IMR-90 (cell line): Measurements from ENCODE around the gene SNX22. TPM values are rescaled to one million over a fixed set of nuclear protein-coding genes. Genes with fewer than 3 reads are reported as not detected.

Experiments
- ATAC-seq: fragments of 200-7000 bp; cut with Tn5 transposase; 2 replicates; pipeline ENCODE4 v1.9.1; 2020; ENCODE audit warnings: low read depth, mild to moderate bottlenecking, moderate library complexity
- BruUV-seq: library from RNA; stranded (reverse); fragments of 400-500 nt; replicated peaks from 2 replicates; lab custom pipeline; 2021; lab: Mats Ljungman, UMichigan
- CTCF ChIA-PET: fragments of 300-600 bp; formaldehyde crosslinking; extraction: SDS; loops from one replicate; lab custom pipeline; 2021; ENCODE audit warnings: antibody characterized with exemption; lab: Yijun Ruan, JAX
- POLR2A ChIA-PET: fragments of 300-600 bp; sonication (Branson Sonifier 250); formaldehyde crosslinking; loops from one replicate; lab custom pipeline; 2022; ENCODE audit warnings: antibody characterized with exemption; ENCODE audit not compliant: unreplicated experiment; lab: Charles Lee
- DNase-seq: peaks from one replicate; pipeline ENCODE4 v3.0.0; 2013
- H2AFZ ChIP-seq: replicated peaks from 2 replicates; pipeline ENCODE3; 2013; ENCODE audit warnings: low read length, mild to moderate bottlenecking; ENCODE audit not compliant: poor library complexity
- H2AK5ac ChIP-seq: 2 replicates; pipeline ENCODE4 v1.6.1; 2013; ENCODE audit warnings: low read depth, low read length, inconsistent platforms
- H2AK9ac ChIP-seq: replicated peaks from 2 replicates; pipeline ENCODE3; 2013; ENCODE audit warnings: mild to moderate bottlenecking, low read depth, low read length, moderate library complexity; ENCODE audit not compliant: poor library complexity
- H2BK120ac ChIP-seq: 2 replicates; pipeline ENCODE4 v1.6.1; 2013; ENCODE audit warnings: low read depth, low read length, inconsistent platforms
- H2BK15ac ChIP-seq: 3 replicates; pipeline ENCODE4 v1.6.1; 2013; ENCODE audit warnings: low read depth, low read length, inconsistent platforms
- H2BK20ac ChIP-seq: 2 replicates; pipeline ENCODE4 v1.6.1; 2013; ENCODE audit warnings: low read depth, mild to moderate bottlenecking, inconsistent platforms, low read length, moderate library complexity
- H2BK5ac ChIP-seq: 2 replicates; pipeline ENCODE4 v1.6.1; 2013; ENCODE audit warnings: mild to moderate bottlenecking, low read depth, low read length, inconsistent platforms; ENCODE audit not compliant: poor library complexity, severe bottlenecking
- H3K14ac ChIP-seq: replicated peaks from 2 replicates; pipeline ENCODE4 v1.6.1; 2013; ENCODE audit warnings: low read depth, low read length, inconsistent platforms
- H3K18ac ChIP-seq: 2 replicates; pipeline ENCODE4 v1.6.1; 2013; ENCODE audit warnings: low read depth, low read length, control low read depth
- H3K23ac ChIP-seq: 2 replicates; pipeline ENCODE4 v1.6.1; 2013; ENCODE audit warnings: low read depth, low read length, inconsistent platforms
- H3K27ac ChIP-seq: 2 replicates; pipeline ENCODE4 v1.5.1; 2013; ENCODE audit warnings: mild to moderate bottlenecking, control low read depth, low read length; ENCODE audit not compliant: insufficient read depth
- H3K27me3 ChIP-seq: 2 replicates; pipeline ENCODE4 v1.6.1; 2013; ENCODE audit warnings: low read length; ENCODE audit not compliant: control insufficient read depth, insufficient read depth
- H3K36me3 ChIP-seq: 2 replicates; pipeline ENCODE4 v1.6.1; 2013; ENCODE audit warnings: low read length, mixed read lengths; ENCODE audit not compliant: control insufficient read depth, insufficient read depth
- H3K4ac ChIP-seq: 2 replicates; pipeline ENCODE4 v1.6.1; 2013; ENCODE audit warnings: low read depth, low read length, inconsistent platforms
- H3K4me1 ChIP-seq: 2 replicates; pipeline ENCODE4 v1.6.1; 2013; ENCODE audit warnings: low read length, mixed read lengths; ENCODE audit not compliant: control insufficient read depth, insufficient read depth
- H3K4me2 ChIP-seq: 2 replicates; pipeline ENCODE4 v1.6.1; 2013; ENCODE audit warnings: low read depth, mild to moderate bottlenecking, control low read depth, low read length, moderate library complexity
- H3K4me3 ChIP-seq: 2 replicates; pipeline ENCODE4 v1.5.1; 2013; ENCODE audit warnings: low read depth, mild to moderate bottlenecking, control low read depth, low read length, moderate library complexity; ENCODE audit not compliant: insufficient read depth
- H3K56ac ChIP-seq: 2 replicates; pipeline ENCODE4 v1.6.1; 2013; ENCODE audit warnings: low read length, inconsistent platforms; ENCODE audit not compliant: insufficient read depth; ENCODE audit errors: extremely low read depth
- H3K79me1 ChIP-seq, 2 experiments: 2 replicates each; pipeline ENCODE4 v1.6.1; 2013; ENCODE audit warnings: low read length in 2 of 2, inconsistent platforms in 1 of 2, low read depth in 1 of 2
- H3K9ac ChIP-seq: 2 replicates; pipeline ENCODE4 v1.6.1; 2013; ENCODE audit warnings: low read depth, low read length, control low read depth
- H3K9me1 ChIP-seq: 2 replicates; pipeline ENCODE4 v1.6.1; 2013; ENCODE audit warnings: low read length, inconsistent platforms; ENCODE audit not compliant: insufficient read depth
- H3K9me3 ChIP-seq: 2 replicates; pipeline ENCODE4 v1.6.1; 2013; ENCODE audit warnings: low read length; ENCODE audit not compliant: control insufficient read depth, insufficient read depth
- H4K20me1 ChIP-seq: 2 replicates; pipeline ENCODE4 v1.6.1; 2013; ENCODE audit warnings: low read length, inconsistent platforms; ENCODE audit not compliant: insufficient read depth
- H4K5ac ChIP-seq: 2 replicates; pipeline ENCODE4 v1.6.1; 2013; ENCODE audit warnings: mild to moderate bottlenecking, low read depth, low read length, control low read depth
- H4K8ac ChIP-seq, 2 experiments: 2 replicates each; pipeline ENCODE4 v1.6.1; 2013; ENCODE audit warnings: low read depth in 2 of 2, low read length in 2 of 2, control low read depth in 1 of 2, inconsistent platforms in 1 of 2
- H4K91ac ChIP-seq: 2 replicates; pipeline ENCODE4 v1.6.1; 2013; ENCODE audit warnings: low read depth, low read length, inconsistent platforms; ENCODE audit not compliant: insufficient read depth
- BHLHE40 ChIP-seq: fragments of 150-350 bp; IDR thresholded peaks from 2 replicates; pipeline ENCODE4 v1.6.1; 2016; ENCODE audit warnings: mild to moderate bottlenecking, low read depth, low read length
- CEBPB ChIP-seq: IDR thresholded peaks from 2 replicates; pipeline ENCODE4 v1.6.1; 2012; ENCODE audit warnings: low read depth, low read length, improper control_type of control experiment
- CHD1 ChIP-seq: IDR thresholded peaks from 2 replicates; pipeline ENCODE4 v1.6.1; 2012; ENCODE audit warnings: low read depth, low read length, improper control_type of control experiment
- CTCF ChIP-seq: conservative IDR thresholded peaks from 2 replicates; pipeline ENCODE4 v1.5.1; 2012; ENCODE audit warnings: mild to moderate bottlenecking, low read depth, low read length, improper control_type of control experiment
- FOS ChIP-seq: fragments of 150-350 bp; IDR thresholded peaks from 2 replicates; pipeline ENCODE4 v1.6.1; 2016; ENCODE audit warnings: low read depth, low read length
- MAFK ChIP-seq: IDR thresholded peaks from 2 replicates; pipeline ENCODE4 v1.6.1; 2012; ENCODE audit warnings: low read depth, low read length, improper control_type of control experiment
- MAZ ChIP-seq: IDR thresholded peaks from 2 replicates; pipeline ENCODE4 v1.6.1; 2012; ENCODE audit warnings: low read depth, mild to moderate bottlenecking, low read length, improper control_type of control experiment, moderate library complexity, borderline replicate concordance
- MXI1 ChIP-seq: IDR thresholded peaks from 2 replicates; pipeline ENCODE4 v1.6.1; 2012; ENCODE audit warnings: low read depth, mild to moderate bottlenecking, low read length, moderate library complexity, borderline replicate concordance
- NFE2L2 ChIP-seq: fragments of 150-350 bp; IDR thresholded peaks from 2 replicates; pipeline ENCODE4 v1.6.1; 2016; ENCODE audit warnings: low read depth, mild to moderate bottlenecking, low read length
- POLR2A ChIP-seq: IDR thresholded peaks from 2 replicates; pipeline ENCODE4 v1.6.1; 2012; ENCODE audit warnings: mild to moderate bottlenecking, low read depth, low read length
- RAD21 ChIP-seq: IDR thresholded peaks from 2 replicates; pipeline ENCODE4 v1.6.1; 2012; ENCODE audit warnings: low read length, improper control_type of control experiment
- RCOR1 ChIP-seq: IDR thresholded peaks from 2 replicates; pipeline ENCODE4 v1.6.1; 2012; ENCODE audit warnings: mild to moderate bottlenecking, low read length, improper control_type of control experiment; ENCODE audit not compliant: insufficient replicate concordance
- RFX5 ChIP-seq: IDR thresholded peaks from 2 replicates; pipeline ENCODE4 v1.8.0; 2012; ENCODE audit warnings: low read depth, mild to moderate bottlenecking, low read length, moderate library complexity
- SMC3 ChIP-seq: fragments of 150-350 bp; IDR thresholded peaks from 2 replicates; pipeline ENCODE4 v1.6.1; 2016; ENCODE audit warnings: low read depth, mild to moderate bottlenecking, antibody characterized with exemption, low read length, moderate library complexity
- WGBS, 2 experiments: methylation state at CpG; one replicate each; pipeline versions ENCODE4 v1.1.5 to v1.1.7; 2013; ENCODE audit warnings: missing lambda C conversion rate in 2 of 2; ENCODE audit not compliant: insufficient read length in 1 of 2; ENCODE audit errors: extremely low coverage in 2 of 2; 5-methylcytosine and 5-hydroxymethylcytosine counted together
- dilution Hi-C: fragments of 300-500 bp; cut with HindIII; formaldehyde crosslinking; loops from one replicate; pipeline ENCODE4 v1.14.3; 2018; ENCODE audit warnings: low sequenced_read_pairs; ENCODE audit not compliant: unreplicated experiment
- in situ Hi-C: fragments of 300-500 bp; cut with MboI; formaldehyde crosslinking; loops from 3 replicates; pipeline ENCODE4 v1.14.3; 2019; ENCODE audit warnings: low sequenced_read_pairs, inconsistent platforms, mixed read lengths
- intact Hi-C: fragments of 100-400 bp; cut with micrococcal nuclease; formaldehyde crosslinking; loops from 2 replicates; pipeline ENCODE4 v1.10.0; 2022
- polyA plus RNA-seq, 3 experiments: library from polyadenylated mRNA; depleted of rRNA; stranded (reverse); fragments of >200 nt; gene quantifications; 2 replicates each; pipeline ENCODE4 v1.2.3, GENCODE V29; 2012; ENCODE audit warnings: low replicate concordance in 1 of 3
- total RNA-seq: library from RNA; depleted of rRNA; stranded (reverse); fragments of >200 nt; gene quantifications from 2 replicates; pipeline ENCODE4 v1.2.3, GENCODE V29; 2012

The SNX22 gene
- total and polyA plus RNA-seq, 2 of the 4 experiments (the other 2 are of a cell fraction) = 0.12 to 0.18 TPM

GRCh38 chr15:64193971-64194370 is 42.4 kb downstream of the SNX22 start:
- Histone ChIP-seq H2AK5ac (no peak overlapping the region), H3K27ac (no peak overlapping the region), H2BK5ac (no peak overlapping the region), H2AK9ac (no peak overlapping the region), H3K4me2 (no peak overlapping the region), H4K5ac (no peak overlapping the region), H3K9me3 (no peaks in the 10 kb centered on the region), H3K4me1 (no peaks in the 10 kb centered on the region), H3K23ac (no peak overlapping the region), H2AFZ (no peak overlapping the region), H3K9me1 (no peaks in the 10 kb centered on the region; the same call in 1 of the 2 replicates), H3K14ac (no peak overlapping the region), H2BK20ac (no peak overlapping the region), H3K4ac (no peak overlapping the region), H2BK15ac (no peak overlapping the region), H3K18ac (no peak overlapping the region), H3K9ac (no peak overlapping the region), H4K8ac (no peak overlapping the region), H2BK120ac (no peak overlapping the region), H3K56ac (no peak overlapping the region), H3K36me3 (peaks cover 4% of the 10 kb centered on the region; the same call in 1 of the 2 replicates), H4K20me1 (no peaks in the 10 kb centered on the region), H3K27me3 (no peaks in the 10 kb centered on the region), H3K4me3 (no peak overlapping the region), H3K79me1 (peaks cover 0 to 4% of the 10 kb centered on the region in 2 experiments; a peak in 3 of 4 replicates), H4K91ac (no peak overlapping the region)
- intact Hi-C loops = no loop called here
- WGBS, 2 experiments = no CpG with 5 or more reads among the region's 6 CpGs
- BruUV-seq = no TSS peak
- DNase-seq = no peak
- no peak for ATAC-seq
- dilution Hi-C loops = no loop called here
- ChIA-PET POLR2A (interaction anchor here (0.7 kb wide), 1 partner anchor 682 kb away, joined by 11 read pairs; no protein-coding TSS in a partner anchor), CTCF (interaction anchor here (0.6 to 0.7 kb wide), 4 partner anchors 14 to 258 kb away, joined by 3 to 4 read pairs (median 4); partner anchors contain the start of gene CSNK1G1)
- in situ Hi-C loops = loop anchor here (25.0 kb wide), 1 partner anchor 468 kb away; no protein-coding TSS in a partner anchor
- TF ChIP-seq RFX5 (no peak), NFE2L2 (no peak), FOS (no peak), MAZ (no peak), CTCF (no peak), CEBPB (no peak), SMC3 (no peak), MAFK (no peak), RAD21 (no peak), POLR2A (no peak), MXI1 (no peak), CHD1 (no peak), RCOR1 (no peak), BHLHE40 (no peak)
